Immature natural killer cell (primary cell): Measurements from ENCODE around the gene S100A1. TPM values are rescaled to one million over a fixed set of nuclear protein-coding genes. Genes with fewer than 3 reads are reported as not detected.
"Not testable (repeated sequence)": the region's sequence is repeated elsewhere in the genome, so short reads cannot be mapped to it uniquely, and the experiment has no call there.

ENCODE experiments used
- DNase-seq, 3 donors: peaks; one replicate each; pipeline ENCODE4 v3.0.0; 2022; ENCODE audit warnings: mixed read lengths in 1 of 3
- H3K27ac Mint-ChIP-seq, 6 donors: one replicate each; pipeline ENCODE4 v1.8.0; 2020; ENCODE audit warnings: mixed read lengths in 6 of 6, mild to moderate bottlenecking in 5 of 6, inconsistent platforms in 4 of 6, moderate library complexity in 3 of 6
- H3K27me3 Mint-ChIP-seq, 3 donors: one replicate each; pipeline ENCODE4 v1.8.0; 2020 to 2021; ENCODE audit warnings: low read depth in 3 of 3, mild to moderate bottlenecking in 3 of 3, mixed read lengths in 3 of 3, moderate library complexity in 3 of 3, inconsistent platforms in 1 of 3
- H3K36me3 Mint-ChIP-seq, 3 donors: one replicate each; pipeline ENCODE4 v1.8.0; 2020; ENCODE audit warnings: mixed read lengths in 3 of 3, inconsistent platforms in 2 of 3, mild to moderate bottlenecking in 2 of 3
- H3K4me1 Mint-ChIP-seq, 2 donors: one replicate each; pipeline ENCODE4 v1.8.0; 2020; ENCODE audit warnings: inconsistent platforms in 2 of 2, mild to moderate bottlenecking in 2 of 2, mixed read lengths in 2 of 2, moderate library complexity in 1 of 2
- H3K4me3 Mint-ChIP-seq, 5 donors: one replicate each; pipeline ENCODE4 v1.8.0; 2020; ENCODE audit warnings: mild to moderate bottlenecking in 5 of 5, mixed read lengths in 5 of 5, inconsistent platforms in 3 of 5, moderate library complexity in 3 of 5
- H3K9me3 Mint-ChIP-seq, 6 donors: one replicate each; pipeline ENCODE4 v1.8.0; 2020; ENCODE audit warnings: mild to moderate bottlenecking in 6 of 6, mixed read lengths in 6 of 6, inconsistent platforms in 4 of 6, moderate library complexity in 3 of 6
- polyA plus RNA-seq, 3 donors: library from polyadenylated mRNA; unstranded; fragments of 300-500 nt; fragmentation: Illumina TruSeq; gene quantifications; one replicate each; pipeline ENCODE4 v1.2.3, GENCODE V29; 2021

The S100A1 gene
- polyA plus RNA-seq, 3 donors from 2014 or later = not detected

- H3K36me3 Mint-ChIP-seq = peaks cover 9 to 22% (median 17%) of the 10 kb centered on the region in 3 donors
- peak overlapping the region in 5 of 6 donors; percentile 85 to 95 (median 91) for H3K27ac Mint-ChIP-seq
- DNase-seq = no peak
- peaks cover 16 to 29% of the 10 kb centered on the region in 2 donors for H3K4me1 Mint-ChIP-seq
- H3K27me3 Mint-ChIP-seq = peaks cover 0 to 6% (median 0%) of the 10 kb centered on the region in 3 donors
- H3K9me3 Mint-ChIP-seq = no peaks in the 10 kb centered on the region
- peak overlapping the region; percentile 92 to 97 (median 95) for H3K4me3 Mint-ChIP-seq
These were observed 31.4 kb downstream of the S100A1 start for GRCh38 chr1:153659656-153660055.

GRCh38 chr1:153661111-153661708 is 33.0 kb downstream of the S100A1 start:
- Mint-ChIP-seq H3K27ac (peak overlapping the region in 4 of 6 donors; percentile 15 to 49 (median 34)), H3K9me3 (no peaks in the 10 kb centered on the region), H3K4me1 (peaks cover 16 to 29% of the 10 kb centered on the region in 2 donors), H3K27me3 (peaks cover 0 to 6% (median 0%) of the 10 kb centered on the region in 3 donors), H3K36me3 (peaks cover 19 to 35% (median 27%) of the 10 kb centered on the region in 3 donors), H3K4me3 (peak overlapping the region in 3 of 5 donors; percentile 30 to 53 (median 49))
- no peak for DNase-seq

DNA sequence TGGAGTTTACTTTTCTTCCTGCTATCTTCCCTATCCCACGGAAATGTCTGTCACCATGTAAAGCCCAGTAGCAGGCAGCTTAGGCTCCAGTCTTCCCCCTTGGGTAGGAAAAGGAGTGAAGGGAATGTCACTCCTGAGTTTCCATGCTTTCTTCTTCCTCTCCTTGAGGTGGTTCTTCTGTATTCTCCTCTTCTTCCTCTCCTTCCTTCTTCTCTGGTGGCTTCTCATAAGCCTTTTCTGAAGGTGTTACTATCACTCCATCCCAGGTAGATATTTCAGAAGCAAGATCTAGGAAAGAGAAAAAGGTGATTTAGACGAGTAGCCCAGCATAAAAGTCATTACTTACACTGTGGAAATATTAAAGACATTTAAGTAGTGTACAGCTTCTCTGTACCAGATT is 34.0 kb downstream of the S100A1 start:
- no peak for DNase-seq
- Mint-ChIP-seq H3K27ac (peak overlapping the region in 2 of 6 donors; percentile 48 to 55), H3K27me3 (peaks cover 0 to 2% (median 0%) of the 10 kb centered on the region in 3 donors), H3K9me3 (no peaks in the 10 kb centered on the region), H3K36me3 (peaks cover 19 to 37% (median 28%) of the 10 kb centered on the region in 3 donors), H3K4me1 (peaks cover 16 to 29% of the 10 kb centered on the region in 2 donors), H3K4me3 (no peak overlapping the region)

DNA sequence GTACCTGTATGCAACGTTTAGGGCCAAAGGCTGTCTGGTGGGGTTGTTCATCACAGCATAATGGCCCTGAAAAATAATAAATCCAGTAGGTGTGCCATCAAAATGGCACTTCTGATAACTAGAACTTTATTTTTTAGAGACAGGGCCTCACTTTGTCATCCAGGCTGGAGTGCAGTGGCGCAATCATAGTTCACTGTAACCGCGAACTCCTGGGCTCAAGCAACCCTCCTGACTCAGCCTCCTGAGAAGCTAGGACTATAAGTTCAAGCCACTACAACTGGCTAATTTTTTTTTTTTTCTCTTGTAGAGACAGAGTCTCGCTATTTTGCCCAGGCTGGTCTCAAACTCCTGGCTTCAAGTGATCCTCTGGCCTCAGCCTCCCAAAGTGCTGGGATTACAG is 35.0 kb downstream of the S100A1 start:
- no peak for DNase-seq
- Mint-ChIP-seq H3K27me3 (peaks cover 0 to 2% (median 1%) of the 10 kb centered on the region in 3 donors), H3K4me3 (no peak overlapping the region), H3K36me3 (peaks cover 27 to 47% (median 38%) of the 10 kb centered on the region in 3 donors), H3K27ac (no peak overlapping the region), H3K4me1 (peaks cover 16 to 35% of the 10 kb centered on the region in 2 donors), H3K9me3 (no peaks in the 10 kb centered on the region)

DNA sequence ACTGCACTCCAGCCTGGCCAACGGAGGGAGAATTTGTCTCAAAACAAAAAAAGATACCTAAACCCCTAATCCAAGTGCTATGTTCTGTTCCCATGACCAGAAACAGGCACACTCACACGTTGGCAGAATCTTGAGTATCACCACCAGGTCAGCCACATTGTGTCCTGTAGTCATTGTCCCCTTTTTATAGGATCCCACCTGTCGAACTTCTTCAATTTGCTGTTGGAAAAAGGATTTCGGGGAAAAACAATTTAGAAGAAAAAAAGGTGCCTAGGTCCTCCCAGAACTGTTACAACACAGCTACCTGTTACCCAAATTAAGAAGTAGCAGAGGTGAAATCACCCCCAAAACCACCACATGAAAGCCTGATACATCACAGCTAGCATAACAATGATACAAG is 39.2 kb downstream of the S100A1 start:
- peak overlapping the region in 1 of 5 donors; percentile 19 for H3K4me3 Mint-ChIP-seq
- peak overlapping the region in 2 of 6 donors; percentile 5 to 45 for H3K27ac Mint-ChIP-seq
- peaks cover 17 to 19% of the 10 kb centered on the region in 2 donors for H3K4me1 Mint-ChIP-seq
- H3K36me3 Mint-ChIP-seq = peaks cover 23 to 43% (median 33%) of the 10 kb centered on the region in 3 donors
- no peak for DNase-seq
- peaks cover 0 to 6% (median 2%) of the 10 kb centered on the region in 3 donors for H3K27me3 Mint-ChIP-seq
- H3K9me3 Mint-ChIP-seq = no peaks in the 10 kb centered on the region

GRCh38 chr1:153668672-153669071 is 40.4 kb downstream of the S100A1 start:
- not testable (repeated sequence) for H3K27me3 Mint-ChIP-seq, DNase-seq, H3K9me3 Mint-ChIP-seq
- H3K27ac Mint-ChIP-seq = peak overlapping the region in 1 of 6 donors; percentile 11
- H3K36me3 Mint-ChIP-seq = peaks cover 22 to 40% (median 30%) of the 10 kb centered on the region in 3 donors
- peak overlapping the region in 1 of 5 donors; percentile 56 for H3K4me3 Mint-ChIP-seq
- peaks cover 17 to 23% of the 10 kb centered on the region in 2 donors for H3K4me1 Mint-ChIP-seq

DNA sequence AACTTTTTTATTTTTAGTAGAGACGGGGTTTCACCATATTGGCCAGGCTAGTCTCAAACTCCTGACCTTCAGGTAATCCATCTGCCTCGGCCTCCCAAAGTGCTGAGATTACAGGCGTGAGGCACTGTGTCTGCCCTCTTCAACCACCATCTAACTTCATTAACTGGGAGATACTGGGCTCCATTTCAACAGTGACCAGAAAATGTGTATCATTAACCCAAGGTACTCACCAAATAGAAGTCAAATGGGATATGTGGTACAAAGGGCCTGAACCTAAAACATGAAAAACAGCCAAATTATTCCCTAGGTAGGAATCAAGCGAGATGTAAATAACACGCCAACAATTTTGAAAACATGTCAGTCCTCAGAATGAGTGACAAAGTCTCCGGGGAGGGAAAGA is 41.4 kb downstream of the S100A1 start:
- Mint-ChIP-seq H3K9me3 (no peaks in the 10 kb centered on the region), H3K4me3 (no peak overlapping the region), H3K27ac (peak overlapping the region in 3 of 6 donors; percentile 35 to 62 (median 61)), H3K27me3 (peaks cover 0 to 6% (median 2%) of the 10 kb centered on the region in 3 donors), H3K36me3 (peaks cover 22 to 32% (median 24%) of the 10 kb centered on the region in 3 donors), H3K4me1 (peaks cover 17 to 23% of the 10 kb centered on the region in 2 donors)
- DNase-seq = no peak

DNA sequence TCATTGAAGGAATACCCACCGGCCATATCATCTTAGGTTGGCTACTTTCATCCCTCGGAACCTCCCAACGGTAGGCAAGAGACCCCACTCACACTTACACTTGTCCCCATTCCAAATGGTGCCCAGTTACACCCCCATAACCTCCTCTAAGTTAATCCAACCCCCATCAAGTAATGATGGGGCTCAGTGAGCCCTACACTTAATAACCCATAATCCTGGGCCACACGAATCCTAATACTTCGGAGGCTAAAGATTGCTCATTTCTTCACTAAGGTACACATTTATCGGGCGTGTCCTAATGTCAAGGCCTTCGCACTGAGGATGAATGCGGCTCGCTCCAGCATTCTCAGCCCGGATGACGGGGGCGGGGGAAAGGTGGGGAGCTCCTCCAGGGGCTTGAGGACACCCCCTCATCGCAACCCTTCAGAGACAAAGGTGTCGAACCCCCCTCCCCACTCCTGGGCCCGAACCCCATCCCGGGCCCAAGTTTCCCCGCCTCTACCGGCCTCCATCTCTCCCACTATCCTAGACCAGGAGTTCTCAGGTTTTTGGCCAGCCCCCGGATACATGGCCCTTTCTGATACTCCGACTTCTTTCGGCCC is 42.1 kb downstream of the S100A1 start:
- Mint-ChIP-seq H3K36me3 (peaks cover 15 to 25% (median 16%) of the 10 kb centered on the region in 3 donors), H3K27ac (no peak overlapping the region), H3K9me3 (no peaks in the 10 kb centered on the region), H3K4me1 (peaks cover 17 to 23% of the 10 kb centered on the region in 2 donors), H3K27me3 (peaks cover 0 to 6% (median 2%) of the 10 kb centered on the region in 3 donors), H3K4me3 (no peak overlapping the region)
- DNase-seq = no peak

DNA sequence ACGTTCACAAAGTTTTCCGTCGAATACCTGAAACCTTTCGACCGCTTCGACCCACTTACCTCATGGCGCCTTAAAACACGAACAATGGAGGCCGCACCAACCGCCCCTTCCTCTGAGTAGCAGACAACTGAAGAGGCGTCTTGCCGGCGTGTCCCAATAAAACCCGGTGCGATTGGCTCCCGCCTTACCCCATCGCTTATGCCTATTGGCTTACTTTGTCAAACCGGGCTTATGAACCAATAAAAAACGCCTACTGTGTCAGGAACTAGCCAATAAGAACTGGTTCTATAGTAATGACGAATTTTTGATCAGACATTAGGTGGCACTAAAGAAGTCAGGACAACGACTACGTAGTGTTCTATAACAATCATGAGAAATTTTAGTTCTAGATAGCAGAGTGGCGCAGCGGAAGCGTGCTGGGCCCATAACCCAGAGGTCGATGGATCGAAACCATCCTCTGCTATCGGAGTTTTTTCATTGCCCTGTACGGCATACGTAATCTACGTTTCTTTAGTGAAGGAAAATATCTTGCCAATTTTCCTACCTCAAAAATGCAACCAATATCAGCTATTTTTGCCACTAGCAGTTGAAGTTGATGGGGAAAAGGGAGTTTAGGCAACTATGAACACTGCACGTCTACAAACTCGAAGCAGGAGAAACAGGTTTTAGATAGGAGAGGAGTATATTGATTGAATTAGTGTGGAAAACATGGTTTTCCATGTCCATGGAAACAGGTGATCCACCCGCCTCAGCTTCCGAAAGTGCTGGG is 42.8 kb downstream of the S100A1 start, which contains the start of gene ILF2:
Gene ILF2 (minus strand): TSS at position 135 of the 769 bp plus-strand sequence. CDS start 71 bp downstream, at position 64.
- H3K9me3 Mint-ChIP-seq = no peaks in the 10 kb centered on the region
- H3K27ac Mint-ChIP-seq = peak within 1 kb of the TSS in 2 of 6 donors; percentile 39 to 90
- H3K27me3 Mint-ChIP-seq = peaks cover 0 to 6% (median 0%) of the 10 kb centered on the region in 3 donors
- H3K4me1 Mint-ChIP-seq = peaks cover 17 to 23% of the 10 kb centered on the region in 2 donors
- no peak within 1 kb of the TSS for H3K4me3 Mint-ChIP-seq
- H3K36me3 Mint-ChIP-seq = peaks cover 11 to 19% (median 14%) of the 10 kb centered on the region in 3 donors
- peak; percentile 97 to 98 (median 98) for DNase-seq

GRCh38 chr1:153671628-153672353 is 43.6 kb downstream of the S100A1 start:
- peaks cover 11 to 19% (median 14%) of the 10 kb centered on the region in 3 donors for H3K36me3 Mint-ChIP-seq
- peaks cover 17 to 23% of the 10 kb centered on the region in 2 donors for H3K4me1 Mint-ChIP-seq
- peak in 1 of 3 donors; percentile 65 for DNase-seq
- H3K27me3 Mint-ChIP-seq, H3K9me3 Mint-ChIP-seq, H3K4me3 Mint-ChIP-seq: not testable (repeated sequence)
- H3K27ac Mint-ChIP-seq = peak overlapping the region in 3 of 6 donors; percentile 39 to 90 (median 64)

DNA sequence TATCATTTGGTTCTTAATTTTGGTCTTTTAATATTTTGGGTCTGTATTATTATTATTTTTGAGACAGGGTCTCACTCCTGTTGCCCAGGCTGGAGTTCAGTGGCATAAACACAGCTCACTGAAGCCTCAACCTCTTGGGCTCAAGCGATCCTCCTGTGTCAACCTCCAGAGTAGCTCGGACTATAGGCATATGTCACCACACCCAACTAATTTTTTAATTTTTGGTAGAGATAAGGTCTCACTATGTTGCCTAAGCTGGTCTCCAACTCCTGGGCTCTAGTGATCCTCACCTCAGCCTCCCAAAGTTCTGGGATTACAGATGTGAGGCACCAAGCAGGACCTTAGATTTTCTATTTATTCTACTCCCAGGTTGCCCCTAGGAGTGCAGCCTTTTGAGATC is 45.3 kb downstream of the S100A1 start:
- peaks cover 22 to 24% of the 10 kb centered on the region in 2 donors for H3K4me1 Mint-ChIP-seq
- no peak for DNase-seq
- H3K9me3 Mint-ChIP-seq = no peaks in the 10 kb centered on the region
- H3K4me3 Mint-ChIP-seq = peak overlapping the region in 4 of 5 donors; percentile 52 to 84 (median 68)
- peaks cover 7 to 12% (median 11%) of the 10 kb centered on the region in 3 donors for H3K27me3 Mint-ChIP-seq
- peaks cover 0 to 6% (median 0%) of the 10 kb centered on the region in 3 donors for H3K36me3 Mint-ChIP-seq
- H3K27ac Mint-ChIP-seq = peak overlapping the region in 4 of 6 donors; percentile 70 to 78 (median 73)

DNA sequence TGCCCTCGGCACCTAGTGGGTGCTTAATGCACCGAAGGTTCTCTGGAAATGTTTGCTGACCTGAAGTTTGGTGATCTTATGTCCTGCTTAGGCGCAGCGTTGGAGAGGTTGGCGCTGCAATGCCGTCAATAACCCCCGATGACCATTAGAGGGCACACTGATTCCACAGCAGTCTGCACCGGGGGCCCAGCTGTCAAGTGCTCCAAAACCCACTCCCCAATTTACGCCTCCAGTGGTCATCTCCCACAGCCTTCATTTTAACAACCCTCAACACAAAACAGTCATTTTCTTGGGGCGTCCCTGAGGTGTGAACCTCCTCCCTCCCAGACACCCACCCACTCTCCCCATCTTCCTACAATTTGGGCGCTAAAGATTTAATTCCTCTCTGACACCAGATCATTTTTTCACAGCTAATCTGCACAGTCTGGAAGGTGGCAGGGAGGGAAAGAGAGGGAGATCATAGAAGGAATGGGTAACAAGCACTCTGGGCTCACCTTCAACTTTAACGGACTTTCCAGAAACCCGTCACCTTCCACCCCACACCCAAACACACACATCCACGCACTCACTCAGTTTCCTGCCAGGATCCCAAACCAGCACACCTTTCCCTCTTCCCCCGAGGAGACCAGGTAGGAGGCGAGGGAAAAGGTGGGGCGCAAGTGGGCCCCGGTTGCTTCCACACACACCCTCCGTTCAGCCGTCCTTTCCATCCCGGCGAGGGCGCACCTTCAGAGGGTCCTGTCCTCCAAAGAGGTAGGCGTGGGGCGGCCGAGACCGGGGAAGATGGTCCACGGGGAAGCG is 49.7 kb downstream of the S100A1 start:
- Mint-ChIP-seq H3K36me3 (no peaks in the 10 kb centered on the region), H3K27ac (no peak overlapping the region), H3K27me3 (peaks cover 15 to 37% (median 19%) of the 10 kb centered on the region in 3 donors), H3K4me3 (peak overlapping the region; percentile 65 to 86 (median 78)), H3K4me1 (peaks cover 17 to 25% of the 10 kb centered on the region in 2 donors), H3K9me3 (no peaks in the 10 kb centered on the region)
- peak; percentile 29 to 47 (median 44) for DNase-seq
